Fibroblast of lung (primary cell): ENCODE results near the gene ANKRD28.

ENCODE experiments used
- EZH2 ChIP-seq: IDR thresholded peaks from 2 replicates; pipeline ENCODE4 v1.5.1; 2012; ENCODE audit warnings: low read length, control low read depth, mild to moderate bottlenecking; ENCODE audit errors: missing control alignments
- TF ChIP-seq, protein P1 (sequence below), 2 donors: IDR thresholded peaks in 1 of 2; conservative IDR thresholded peaks in 1 of 2; 1 replicate in 1 of 2; 2 replicates in 1 of 2; pipeline ENCODE4 v1.5.1; 2011 to 2012; ENCODE audit warnings: low read length in 2 of 2, control low read depth in 1 of 2, inconsistent platforms in 1 of 2, low read depth in 1 of 2, mild to moderate bottlenecking in 1 of 2

DNA sequence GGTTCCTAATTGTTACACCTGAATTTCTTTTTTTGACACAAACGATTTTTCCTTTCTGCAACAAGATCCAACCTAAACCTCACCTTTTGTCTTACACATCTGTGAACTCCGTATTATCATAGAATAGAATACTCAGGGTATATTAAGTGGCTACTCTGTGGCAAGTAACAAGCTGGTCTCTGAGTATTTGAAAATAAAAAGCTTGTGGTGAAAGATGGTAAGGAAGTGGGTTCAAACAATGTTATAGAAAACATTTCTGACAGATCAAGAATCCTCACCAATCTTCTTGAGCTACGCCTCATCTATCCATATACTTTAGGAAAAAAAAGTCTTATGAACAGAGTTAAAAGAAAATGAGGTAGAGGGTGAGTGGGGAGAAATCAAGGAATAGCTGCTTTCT, 3.5 kb upstream of the ANKRD28 start:
- TF ChIP-seq, protein P1, sequence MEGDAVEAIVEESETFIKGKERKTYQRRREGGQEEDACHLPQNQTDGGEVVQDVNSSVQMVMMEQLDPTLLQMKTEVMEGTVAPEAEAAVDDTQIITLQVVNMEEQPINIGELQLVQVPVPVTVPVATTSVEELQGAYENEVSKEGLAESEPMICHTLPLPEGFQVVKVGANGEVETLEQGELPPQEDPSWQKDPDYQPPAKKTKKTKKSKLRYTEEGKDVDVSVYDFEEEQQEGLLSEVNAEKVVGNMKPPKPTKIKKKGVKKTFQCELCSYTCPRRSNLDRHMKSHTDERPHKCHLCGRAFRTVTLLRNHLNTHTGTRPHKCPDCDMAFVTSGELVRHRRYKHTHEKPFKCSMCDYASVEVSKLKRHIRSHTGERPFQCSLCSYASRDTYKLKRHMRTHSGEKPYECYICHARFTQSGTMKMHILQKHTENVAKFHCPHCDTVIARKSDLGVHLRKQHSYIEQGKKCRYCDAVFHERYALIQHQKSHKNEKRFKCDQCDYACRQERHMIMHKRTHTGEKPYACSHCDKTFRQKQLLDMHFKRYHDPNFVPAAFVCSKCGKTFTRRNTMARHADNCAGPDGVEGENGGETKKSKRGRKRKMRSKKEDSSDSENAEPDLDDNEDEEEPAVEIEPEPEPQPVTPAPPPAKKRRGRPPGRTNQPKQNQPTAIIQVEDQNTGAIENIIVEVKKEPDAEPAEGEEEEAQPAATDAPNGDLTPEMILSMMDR (conservative IDR thresholded peaks at IDR 0.05 in 1 of 2, IDR thresholded peaks at IDR 0.05 in 1 of 2; ENCODE audit: low read depth in 1 of 2, low read length in 2 of 2) = no peak
- no peak for TF ChIP-seq EZH2
